Hematopoietic multipotent progenitor cell treated with erythropoietin and hydrocortisone succinate and interleukin-3 and kit ligand, for 17 days (in vitro differentiated cells): Measurements from ENCODE around the gene ARMH3.
"Not testable (repeated sequence)": the region's sequence is repeated elsewhere in the genome, so short reads cannot be mapped to it uniquely, and the experiment has no call there.

Experiments
- DNase-seq: peaks from one replicate; pipeline ENCODE4 v3.0.0-alpha.2; 2015; ENCODE audit warnings: low spot score

Gene ARMH3

DNA sequence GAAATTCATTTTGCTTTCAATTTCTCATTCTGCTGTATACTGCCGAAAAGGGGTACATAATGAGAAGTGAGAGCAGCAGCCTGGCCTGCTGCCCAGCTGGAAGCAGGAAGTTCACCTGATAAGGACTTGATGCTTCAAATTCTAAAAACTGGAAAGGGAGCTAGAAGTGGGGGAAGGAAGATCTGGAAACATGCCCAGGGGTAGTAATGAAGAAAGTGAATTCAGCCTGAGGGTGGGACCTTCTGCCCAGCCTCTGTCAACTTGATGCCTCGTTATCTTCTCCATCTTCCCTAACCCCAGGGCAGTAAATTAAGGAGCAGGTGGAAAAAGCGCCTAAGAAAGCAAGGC is 69.4 kb downstream of the ARMH3 start:
- peak; percentile 64 for DNase-seq

- DNase-seq, result not testable (repeated sequence)
These were observed 75.3 kb downstream of the ARMH3 start for GRCh38 chr10:101980677-101981076.

DNA sequence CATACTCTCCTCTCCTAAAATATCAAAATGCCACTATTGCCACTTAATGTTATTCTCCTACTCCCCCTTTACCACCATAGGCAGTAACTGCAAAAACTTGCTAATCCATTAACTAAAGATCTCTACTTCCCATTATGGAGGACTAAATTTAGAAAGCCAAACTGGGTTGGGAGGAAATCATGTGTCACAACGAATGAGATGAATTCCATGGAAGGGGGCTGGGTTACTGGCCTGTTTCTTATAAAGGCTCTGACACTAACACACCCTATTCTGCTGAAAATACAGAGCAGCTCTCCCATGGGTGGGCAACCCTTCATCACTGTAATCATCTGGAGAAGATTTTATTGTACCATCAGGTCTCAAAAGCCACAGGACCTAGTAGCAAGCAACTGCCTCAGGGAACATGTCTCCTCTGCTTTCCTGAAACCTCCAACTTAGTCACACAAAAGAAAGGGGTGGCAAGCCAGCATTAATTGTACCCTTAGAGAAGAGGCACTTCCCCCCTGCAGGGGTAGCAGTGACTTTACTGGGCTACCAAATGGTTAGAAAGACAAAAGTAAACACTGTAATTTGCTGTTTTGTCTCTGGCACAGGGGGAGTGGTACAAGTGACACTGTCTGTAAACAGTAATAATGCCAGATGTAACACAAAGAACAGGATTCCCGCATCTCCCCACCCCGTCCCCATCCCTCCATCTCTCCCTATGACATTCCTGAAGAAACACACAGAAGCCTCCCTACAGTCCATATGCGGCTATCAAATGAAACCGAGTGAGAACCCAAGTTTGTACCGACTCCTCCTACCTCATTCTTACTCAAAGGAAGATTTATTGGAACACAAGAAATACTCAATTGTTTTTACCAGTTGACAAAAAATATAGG is 81.6 kb downstream of the ARMH3 start:
- DNase-seq, result no peak

DNA sequence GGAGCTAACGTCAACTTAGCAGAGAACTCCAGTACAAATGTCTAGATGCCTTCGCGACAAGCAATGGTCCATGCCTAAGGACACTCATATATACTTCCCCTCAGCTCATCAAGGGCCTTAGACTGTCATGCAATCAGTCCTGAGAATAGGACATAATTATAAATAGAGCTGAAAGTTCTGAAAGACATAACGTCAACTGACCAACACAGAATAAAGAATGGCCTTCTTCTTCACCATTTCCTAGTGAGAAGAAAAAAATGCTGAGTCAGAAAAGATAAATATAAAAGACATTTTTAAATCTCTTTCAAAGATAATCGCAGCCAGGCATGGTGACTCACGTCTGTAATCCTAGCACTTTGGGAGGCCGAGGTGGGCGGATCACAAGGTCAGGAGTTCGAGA is 83.2 kb downstream of the ARMH3 start:
- DNase-seq, result no peak

GRCh38 chr10:101969412-101969922 is 86.5 kb downstream of the ARMH3 start:
- DNase-seq, result no peak

DNA sequence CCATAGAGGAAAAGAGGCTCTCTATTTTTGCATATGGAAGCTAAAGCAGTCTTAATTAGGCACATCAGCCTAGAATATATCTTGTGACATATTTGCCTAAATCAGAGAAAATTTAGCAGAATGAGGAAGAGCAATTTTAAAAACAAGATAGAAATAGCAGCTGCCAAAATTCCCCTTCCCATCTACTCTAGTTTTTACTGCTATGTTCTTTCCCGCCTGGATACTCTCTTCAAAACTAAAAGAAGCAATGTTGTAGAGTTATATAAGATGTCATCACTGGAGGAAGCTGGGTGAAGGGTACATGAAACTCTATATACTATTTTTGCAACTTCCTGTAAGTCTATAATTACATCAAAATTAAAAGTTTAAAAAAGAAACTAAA is 87.0 kb downstream of the ARMH3 start:
- DNase-seq, result no peak

DNA sequence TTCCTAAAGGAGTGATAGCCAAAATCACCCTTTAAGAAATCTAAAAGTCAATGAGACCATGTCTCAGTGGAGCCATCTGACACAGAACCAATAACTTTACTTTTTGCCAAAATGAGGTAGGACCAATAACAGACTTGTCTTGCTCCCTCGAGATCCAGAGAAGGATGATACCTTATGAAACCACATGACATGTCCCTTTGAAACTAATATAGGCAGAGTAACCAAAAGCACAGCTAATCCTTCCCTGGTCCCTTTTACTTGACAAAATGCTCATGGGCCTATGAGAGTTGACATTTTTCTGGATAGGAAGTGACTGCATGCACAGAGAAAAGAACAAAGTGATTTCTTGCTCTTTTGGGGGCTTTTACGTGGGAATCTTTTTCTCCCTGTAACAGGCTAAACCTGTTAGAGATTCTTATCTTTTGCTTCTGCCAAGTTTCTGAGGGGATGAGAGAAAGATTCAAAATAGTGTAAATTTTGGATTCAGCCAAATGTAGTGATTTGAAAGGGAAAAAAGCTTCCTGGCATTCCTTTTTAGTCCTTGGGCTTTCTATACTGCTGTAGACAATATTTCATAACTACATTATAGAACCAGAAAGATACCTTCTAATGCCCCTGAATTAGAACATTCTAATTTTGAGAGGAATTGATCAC is 87.6 kb downstream of the ARMH3 start:
- DNase-seq, result no peak

DNA sequence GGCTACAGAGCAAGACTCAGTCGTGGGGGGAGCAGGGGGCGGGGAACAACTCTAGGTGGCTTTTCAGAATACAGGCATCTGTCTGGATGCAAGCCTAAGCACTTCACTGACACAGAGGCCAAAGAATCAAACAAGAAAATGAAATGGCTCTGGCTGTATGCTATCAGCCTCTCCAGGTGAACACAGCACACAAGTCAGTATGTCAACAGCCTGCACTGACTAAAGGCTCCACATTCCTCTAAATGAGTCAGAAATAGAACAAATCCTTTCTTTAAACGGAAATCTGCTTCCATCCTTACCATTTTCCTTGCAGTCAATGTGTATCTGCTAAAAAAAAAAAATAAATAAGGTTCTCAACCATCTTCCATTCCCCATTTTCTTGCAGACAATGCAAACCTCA is 88.3 kb downstream of the ARMH3 start:
- no peak for DNase-seq

DNA sequence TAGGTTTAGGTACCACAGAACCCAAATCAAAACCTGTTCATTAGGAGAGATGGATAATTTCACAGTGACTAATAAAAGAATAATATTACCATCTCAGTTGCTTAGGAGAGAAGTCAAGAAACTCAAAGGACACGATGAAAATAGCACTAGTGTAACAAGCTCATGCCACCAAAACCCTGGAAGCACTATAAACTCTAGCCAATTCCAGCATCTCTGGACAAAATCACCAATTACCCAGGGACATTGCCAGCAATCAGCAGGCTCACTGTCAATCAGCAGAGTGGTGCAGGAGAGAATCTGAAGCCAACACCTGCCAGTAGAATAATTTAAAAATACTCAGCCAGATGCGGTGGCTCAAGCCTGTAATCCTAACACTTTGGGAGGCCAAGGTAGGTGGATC is 88.9 kb downstream of the ARMH3 start:
- DNase-seq, result no peak

- no peak for DNase-seq
These were observed 90.8 kb downstream of the ARMH3 start for GRCh38 chr10:101965075-101965765.

- DNase-seq, result no peak
These were observed 94.1 kb downstream of the ARMH3 start for GRCh38 chr10:101961591-101962498.

GRCh38 chr10:101960879-101961395 is 95.0 kb downstream of the ARMH3 start:
- DNase-seq, result no peak

DNA sequence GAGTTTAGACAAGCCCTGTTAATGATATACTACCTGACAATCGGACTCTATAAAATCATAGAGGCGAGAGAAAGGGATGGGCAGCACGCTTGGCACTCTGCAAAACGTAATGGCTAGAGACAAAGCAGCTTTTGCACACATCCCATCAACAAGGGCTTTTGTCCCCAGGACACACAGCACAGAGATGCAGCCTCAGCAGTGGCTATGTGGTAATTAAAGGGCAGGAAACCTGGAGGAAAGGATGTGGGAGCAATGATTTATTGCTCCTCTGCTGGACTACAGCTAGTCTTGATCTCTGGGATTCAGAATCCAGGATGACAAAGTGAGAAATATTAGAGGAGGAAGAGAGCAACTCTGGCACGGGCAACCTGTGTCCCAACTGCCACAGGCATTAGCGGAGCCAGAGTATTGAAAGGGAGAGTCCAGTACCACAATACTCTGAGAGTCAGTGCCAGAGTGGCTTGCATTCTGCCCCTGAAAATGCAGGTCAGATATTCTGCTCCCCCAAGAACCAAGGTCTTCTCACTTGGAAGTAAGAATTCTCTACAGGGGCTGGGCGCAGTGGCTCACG is 96.5 kb downstream of the ARMH3 start:
- no peak for DNase-seq

GRCh38 chr10:101958691-101959090 is 97.3 kb downstream of the ARMH3 start:
- no peak for DNase-seq

- no peak for DNase-seq
These were observed 99.1 kb downstream of the ARMH3 start for GRCh38 chr10:101956898-101957297.

DNA sequence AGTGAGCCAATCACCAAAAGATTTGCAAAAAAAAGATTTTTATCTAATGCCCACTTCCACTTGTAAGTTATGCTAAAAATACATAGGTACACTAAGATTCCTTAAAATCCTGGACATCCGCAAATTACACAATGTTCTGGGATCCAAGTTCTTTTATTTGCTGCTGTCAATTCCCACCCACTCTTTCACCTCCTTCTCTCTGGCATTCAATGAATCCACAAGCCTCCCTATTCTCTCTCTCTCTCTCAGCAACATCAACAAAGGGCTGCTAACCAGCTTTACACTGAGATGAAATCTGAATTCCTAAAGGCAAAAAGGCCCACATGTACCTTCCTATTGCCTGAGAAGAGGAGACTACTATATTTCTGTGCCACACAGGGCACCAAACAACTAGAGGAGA is 99.9 kb downstream of the ARMH3 start:
- no peak for DNase-seq

DNA sequence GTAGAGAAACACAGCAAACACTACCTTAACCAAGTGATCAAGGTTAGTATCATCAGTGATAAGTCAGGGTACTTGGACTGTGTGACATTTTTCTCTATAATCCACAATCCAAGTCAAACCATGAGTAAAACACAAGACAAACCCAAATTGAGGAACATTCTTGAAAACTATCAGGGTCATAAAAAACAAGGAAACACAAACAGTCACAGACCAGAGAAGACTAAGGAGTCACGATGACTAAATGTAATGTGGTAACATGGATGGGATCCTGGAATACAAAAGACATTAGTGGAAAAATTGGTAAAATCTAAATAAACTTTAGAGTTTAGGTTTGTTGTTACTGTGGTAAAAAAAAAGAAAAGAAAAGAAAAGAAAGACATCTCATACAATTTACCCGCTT is 103.8 kb downstream of the ARMH3 start:
- no peak for DNase-seq

GRCh38 chr10:101950213-101950612 is 105.8 kb downstream of the ARMH3 start:
- DNase-seq, result no peak

GRCh38 chr10:101941871-101942270 is 114.1 kb downstream of the ARMH3 start:
- no peak for DNase-seq

- DNase-seq, result no peak
These were observed 115.1 kb downstream of the ARMH3 start for GRCh38 chr10:101940916-101941315.

GRCh38 chr10:101939729-101940128 is 116.2 kb downstream of the ARMH3 start:
- DNase-seq, result no peak
